HepG2 (cell line): ENCODE measurements around the gene AFDN. TPM values are rescaled to one million over a fixed set of nuclear protein-coding genes. Genes with fewer than 3 reads are reported as not detected.

Experiments used
- DPF2 ChIP-seq: sonication (generic); formaldehyde crosslinking; IDR thresholded peaks from 2 replicates; pipeline ENCODE4 v1.4.0; 2020; ENCODE audit warnings: mild to moderate bottlenecking, low read depth, missing genetic modification reagents, borderline replicate concordance
- FOXM1 ChIP-seq: sonication (generic); formaldehyde crosslinking; IDR thresholded peaks from 2 replicates; pipeline ENCODE4 v1.5.0; 2020; ENCODE audit warnings: missing genetic modification reagents
- ISL2 ChIP-seq: sonication (generic); formaldehyde crosslinking; IDR thresholded peaks from 2 replicates; pipeline ENCODE4 v1.5.0; 2020; ENCODE audit warnings: missing genetic modification reagents
- KMT2B ChIP-seq: IDR thresholded peaks from 2 replicates; pipeline ENCODE4 v1.6.1; 2016; ENCODE audit warnings: missing genetic modification reagents, missing compliant biosample characterization
- SAFB2 ChIP-seq: sonication (generic); formaldehyde crosslinking; IDR thresholded peaks from 2 replicates; pipeline ENCODE4 v1.5.1; 2020; ENCODE audit warnings: missing genetic modification reagents, low read depth, mild to moderate bottlenecking, borderline replicate concordance
- TEAD2 ChIP-seq: sonication (generic); formaldehyde crosslinking; IDR thresholded peaks from 2 replicates; pipeline ENCODE4 v1.9.0; 2021; ENCODE audit warnings: missing genetic modification reagents
- ZKSCAN1 ChIP-seq: fragments of 150-350 bp; IDR thresholded peaks from 2 replicates; pipeline ENCODE4 v1.6.1; 2014; ENCODE audit warnings: low read length
- ZNF205 ChIP-seq: IDR thresholded peaks from 2 replicates; pipeline ENCODE4 v1.6.1; 2018; ENCODE audit warnings: missing biosample characterization, missing genetic modification reagents
- ZNF431 ChIP-seq: sonication (generic); formaldehyde crosslinking; IDR thresholded peaks from 2 replicates; pipeline ENCODE4 v1.9.0; 2022; ENCODE audit warnings: missing genetic modification reagents, low read depth, mild to moderate bottlenecking, borderline replicate concordance
- ZNF558 ChIP-seq: sonication (generic); formaldehyde crosslinking; IDR thresholded peaks from 2 replicates; pipeline ENCODE4 v1.9.0; 2022; ENCODE audit warnings: mild to moderate bottlenecking, missing genetic modification reagents, borderline replicate concordance
- ZNF709 ChIP-seq: sonication (generic); formaldehyde crosslinking; IDR thresholded peaks from 2 replicates; pipeline ENCODE4 v1.5.0; 2020; ENCODE audit warnings: mild to moderate bottlenecking, missing genetic modification reagents
- ZNF788 ChIP-seq: sonication (generic); formaldehyde crosslinking; IDR thresholded peaks from 2 replicates; pipeline ENCODE4 v1.5.0; 2020; ENCODE audit warnings: mild to moderate bottlenecking, missing genetic modification reagents, borderline replicate concordance
- polyA plus RNA-seq, 8 experiments: library from polyadenylated mRNA; depleted of rRNA in 3 of 8; stranded (reverse) in 7 of 8; unstranded in 1 of 8; fragments of >200 nt; fragmentation: Illumina TruSeq in 4 of 8; extraction: Trizol in 4 of 8; gene quantifications; 2 replicates each; pipeline versions ENCODE4 v1.2.1 to v1.2.3, GENCODE V29; 2011 to 2016; ENCODE audit warnings: low read depth in 4 of 8, missing spikeins in 1 of 8, mixed read lengths in 1 of 8; ENCODE audit not compliant: insufficient read depth in 1 of 8
- total RNA-seq, 5 experiments: library from RNA; depleted of rRNA; stranded (reverse); fragments of >200 nt; fragmentation: Illumina TruSeq; extraction: Trizol; gene quantifications; 2 replicates each; pipeline ENCODE4 v1.2.3, GENCODE V29; 2016; ENCODE audit warnings: low read depth in 1 of 5
- TF ChIP-seq, protein P1 (sequence below): sonication (generic); formaldehyde crosslinking; IDR thresholded peaks from 2 replicates; pipeline ENCODE4 v1.4.0; 2020; ENCODE audit warnings: missing genetic modification reagents
- TF ChIP-seq, protein P2 (sequence below): IDR thresholded peaks from 2 replicates; pipeline ENCODE4 v1.6.1; 2018; ENCODE audit warnings: missing genetic modification reagents, mild to moderate bottlenecking, missing compliant biosample characterization
- TF ChIP-seq, protein P3 (sequence below): sonication (generic); formaldehyde crosslinking; IDR thresholded peaks from 2 replicates; pipeline ENCODE4 v1.5.0; 2020; ENCODE audit warnings: missing genetic modification reagents
- TF ChIP-seq, protein P4 (sequence below): sonication (generic); formaldehyde crosslinking; conservative IDR thresholded peaks from 2 replicates; pipeline ENCODE4 v1.4.0; 2020; ENCODE audit warnings: mild to moderate bottlenecking, missing genetic modification reagents, moderate library complexity
- TF ChIP-seq, protein P5 (sequence below): sonication (generic); formaldehyde crosslinking; IDR thresholded peaks from 2 replicates; pipeline ENCODE4 v1.5.1; 2020; ENCODE audit warnings: missing genetic modification reagents, mild to moderate bottlenecking, borderline replicate concordance

The AFDN gene
- total and polyA plus RNA-seq, 2 of the 13 experiments (the other 11 are each of a cell fraction or from before 2014, with no cell fraction given): 136 to 151 TPM

DNA sequence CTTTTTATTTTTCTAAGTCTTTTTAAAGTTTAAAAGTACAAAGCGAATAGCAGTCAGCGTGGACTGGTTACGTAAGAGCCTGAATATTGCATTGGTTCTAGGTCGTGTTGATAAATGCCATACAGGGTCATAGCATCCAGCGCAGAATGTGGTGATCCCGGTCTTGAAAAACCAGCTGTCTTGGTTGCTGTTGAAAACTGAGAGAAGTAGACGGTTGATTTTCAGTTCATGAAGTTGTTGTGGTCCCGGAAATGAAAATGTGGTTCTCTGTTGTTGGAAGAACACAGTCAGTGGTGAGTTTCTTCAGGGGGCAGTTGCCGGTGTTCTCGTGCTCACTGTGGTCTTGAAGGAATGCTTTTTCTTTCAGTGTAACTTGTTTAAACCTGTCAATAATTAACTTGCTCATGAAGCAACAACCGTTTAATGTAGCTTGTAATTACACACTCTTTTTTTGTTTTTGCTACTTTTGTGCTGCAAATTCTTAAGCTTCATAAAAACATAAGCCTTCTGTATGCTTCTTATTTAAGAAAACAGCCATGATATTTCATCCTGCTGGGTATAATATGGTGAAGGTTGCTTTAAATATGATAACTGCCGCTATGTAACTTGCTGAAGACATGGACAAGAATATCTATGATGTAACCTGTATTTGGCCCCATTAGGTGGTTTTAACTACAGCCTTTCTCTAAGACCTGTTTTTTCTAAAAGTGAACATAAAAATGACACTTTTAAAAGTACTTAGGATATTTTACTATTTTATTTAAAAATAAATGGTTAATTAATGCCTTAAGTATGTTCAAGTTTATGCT lies 106.0 kb downstream of the AFDN start (continued):
- TF ChIP-seq, protein P1, sequence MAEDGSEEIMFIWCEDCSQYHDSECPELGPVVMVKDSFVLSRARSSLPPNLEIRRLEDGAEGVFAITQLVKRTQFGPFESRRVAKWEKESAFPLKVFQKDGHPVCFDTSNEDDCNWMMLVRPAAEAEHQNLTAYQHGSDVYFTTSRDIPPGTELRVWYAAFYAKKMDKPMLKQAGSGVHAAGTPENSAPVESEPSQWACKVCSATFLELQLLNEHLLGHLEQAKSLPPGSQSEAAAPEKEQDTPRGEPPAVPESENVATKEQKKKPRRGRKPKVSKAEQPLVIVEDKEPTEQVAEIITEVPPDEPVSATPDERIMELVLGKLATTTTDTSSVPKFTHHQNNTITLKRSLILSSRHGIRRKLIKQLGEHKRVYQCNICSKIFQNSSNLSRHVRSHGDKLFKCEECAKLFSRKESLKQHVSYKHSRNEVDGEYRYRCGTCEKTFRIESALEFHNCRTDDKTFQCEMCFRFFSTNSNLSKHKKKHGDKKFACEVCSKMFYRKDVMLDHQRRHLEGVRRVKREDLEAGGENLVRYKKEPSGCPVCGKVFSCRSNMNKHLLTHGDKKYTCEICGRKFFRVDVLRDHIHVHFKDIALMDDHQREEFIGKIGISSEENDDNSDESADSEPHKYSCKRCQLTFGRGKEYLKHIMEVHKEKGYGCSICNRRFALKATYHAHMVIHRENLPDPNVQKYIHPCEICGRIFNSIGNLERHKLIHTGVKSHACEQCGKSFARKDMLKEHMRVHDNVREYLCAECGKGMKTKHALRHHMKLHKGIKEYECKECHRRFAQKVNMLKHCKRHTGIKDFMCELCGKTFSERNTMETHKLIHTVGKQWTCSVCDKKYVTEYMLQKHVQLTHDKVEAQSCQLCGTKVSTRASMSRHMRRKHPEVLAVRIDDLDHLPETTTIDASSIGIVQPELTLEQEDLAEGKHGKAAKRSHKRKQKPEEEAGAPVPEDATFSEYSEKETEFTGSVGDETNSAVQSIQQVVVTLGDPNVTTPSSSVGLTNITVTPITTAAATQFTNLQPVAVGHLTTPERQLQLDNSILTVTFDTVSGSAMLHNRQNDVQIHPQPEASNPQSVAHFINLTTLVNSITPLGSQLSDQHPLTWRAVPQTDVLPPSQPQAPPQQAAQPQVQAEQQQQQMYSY (CRISPR knock-in tag): no peak
- TF ChIP-seq ZNF709 (CRISPR knock-in tag) (no peak), ZKSCAN1 (no peak), ISL2 (peak; percentile 70), FOXM1 (CRISPR knock-in tag) (no peak), KMT2B (CRISPR knock-in tag) (peak; percentile 58; the same call in 1 of the 2 replicates), ZNF431 (CRISPR knock-in tag) (no peak), ZNF205 (CRISPR knock-in tag) (peak; percentile 54; the same call in 1 of the 2 replicates), ZNF558 (no peak), TEAD2 (CRISPR knock-in tag) (no peak), SAFB2 (CRISPR knock-in tag) (no peak), ZNF788 (no peak), DPF2 (CRISPR knock-in tag) (peak; percentile 85)
- TF ChIP-seq, protein P2, sequence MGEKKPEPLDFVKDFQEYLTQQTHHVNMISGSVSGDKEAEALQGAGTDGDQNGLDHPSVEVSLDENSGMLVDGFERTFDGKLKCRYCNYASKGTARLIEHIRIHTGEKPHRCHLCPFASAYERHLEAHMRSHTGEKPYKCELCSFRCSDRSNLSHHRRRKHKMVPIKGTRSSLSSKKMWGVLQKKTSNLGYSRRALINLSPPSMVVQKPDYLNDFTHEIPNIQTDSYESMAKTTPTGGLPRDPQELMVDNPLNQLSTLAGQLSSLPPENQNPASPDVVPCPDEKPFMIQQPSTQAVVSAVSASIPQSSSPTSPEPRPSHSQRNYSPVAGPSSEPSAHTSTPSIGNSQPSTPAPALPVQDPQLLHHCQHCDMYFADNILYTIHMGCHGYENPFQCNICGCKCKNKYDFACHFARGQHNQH (CRISPR knock-in tag): peak; percentile 98
- TF ChIP-seq, protein P3, sequence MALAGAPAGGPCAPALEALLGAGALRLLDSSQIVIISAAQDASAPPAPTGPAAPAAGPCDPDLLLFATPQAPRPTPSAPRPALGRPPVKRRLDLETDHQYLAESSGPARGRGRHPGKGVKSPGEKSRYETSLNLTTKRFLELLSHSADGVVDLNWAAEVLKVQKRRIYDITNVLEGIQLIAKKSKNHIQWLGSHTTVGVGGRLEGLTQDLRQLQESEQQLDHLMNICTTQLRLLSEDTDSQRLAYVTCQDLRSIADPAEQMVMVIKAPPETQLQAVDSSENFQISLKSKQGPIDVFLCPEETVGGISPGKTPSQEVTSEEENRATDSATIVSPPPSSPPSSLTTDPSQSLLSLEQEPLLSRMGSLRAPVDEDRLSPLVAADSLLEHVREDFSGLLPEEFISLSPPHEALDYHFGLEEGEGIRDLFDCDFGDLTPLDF (CRISPR knock-in tag): no peak
- TF ChIP-seq, protein P4, sequence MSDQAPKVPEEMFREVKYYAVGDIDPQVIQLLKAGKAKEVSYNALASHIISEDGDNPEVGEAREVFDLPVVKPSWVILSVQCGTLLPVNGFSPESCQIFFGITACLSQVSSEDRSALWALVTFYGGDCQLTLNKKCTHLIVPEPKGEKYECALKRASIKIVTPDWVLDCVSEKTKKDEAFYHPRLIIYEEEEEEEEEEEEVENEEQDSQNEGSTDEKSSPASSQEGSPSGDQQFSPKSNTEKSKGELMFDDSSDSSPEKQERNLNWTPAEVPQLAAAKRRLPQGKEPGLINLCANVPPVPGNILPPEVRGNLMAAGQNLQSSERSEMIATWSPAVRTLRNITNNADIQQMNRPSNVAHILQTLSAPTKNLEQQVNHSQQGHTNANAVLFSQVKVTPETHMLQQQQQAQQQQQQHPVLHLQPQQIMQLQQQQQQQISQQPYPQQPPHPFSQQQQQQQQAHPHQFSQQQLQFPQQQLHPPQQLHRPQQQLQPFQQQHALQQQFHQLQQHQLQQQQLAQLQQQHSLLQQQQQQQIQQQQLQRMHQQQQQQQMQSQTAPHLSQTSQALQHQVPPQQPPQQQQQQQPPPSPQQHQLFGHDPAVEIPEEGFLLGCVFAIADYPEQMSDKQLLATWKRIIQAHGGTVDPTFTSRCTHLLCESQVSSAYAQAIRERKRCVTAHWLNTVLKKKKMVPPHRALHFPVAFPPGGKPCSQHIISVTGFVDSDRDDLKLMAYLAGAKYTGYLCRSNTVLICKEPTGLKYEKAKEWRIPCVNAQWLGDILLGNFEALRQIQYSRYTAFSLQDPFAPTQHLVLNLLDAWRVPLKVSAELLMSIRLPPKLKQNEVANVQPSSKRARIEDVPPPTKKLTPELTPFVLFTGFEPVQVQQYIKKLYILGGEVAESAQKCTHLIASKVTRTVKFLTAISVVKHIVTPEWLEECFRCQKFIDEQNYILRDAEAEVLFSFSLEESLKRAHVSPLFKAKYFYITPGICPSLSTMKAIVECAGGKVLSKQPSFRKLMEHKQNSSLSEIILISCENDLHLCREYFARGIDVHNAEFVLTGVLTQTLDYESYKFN (CRISPR knock-in tag): peak; percentile 87
- TF ChIP-seq, protein P5, sequence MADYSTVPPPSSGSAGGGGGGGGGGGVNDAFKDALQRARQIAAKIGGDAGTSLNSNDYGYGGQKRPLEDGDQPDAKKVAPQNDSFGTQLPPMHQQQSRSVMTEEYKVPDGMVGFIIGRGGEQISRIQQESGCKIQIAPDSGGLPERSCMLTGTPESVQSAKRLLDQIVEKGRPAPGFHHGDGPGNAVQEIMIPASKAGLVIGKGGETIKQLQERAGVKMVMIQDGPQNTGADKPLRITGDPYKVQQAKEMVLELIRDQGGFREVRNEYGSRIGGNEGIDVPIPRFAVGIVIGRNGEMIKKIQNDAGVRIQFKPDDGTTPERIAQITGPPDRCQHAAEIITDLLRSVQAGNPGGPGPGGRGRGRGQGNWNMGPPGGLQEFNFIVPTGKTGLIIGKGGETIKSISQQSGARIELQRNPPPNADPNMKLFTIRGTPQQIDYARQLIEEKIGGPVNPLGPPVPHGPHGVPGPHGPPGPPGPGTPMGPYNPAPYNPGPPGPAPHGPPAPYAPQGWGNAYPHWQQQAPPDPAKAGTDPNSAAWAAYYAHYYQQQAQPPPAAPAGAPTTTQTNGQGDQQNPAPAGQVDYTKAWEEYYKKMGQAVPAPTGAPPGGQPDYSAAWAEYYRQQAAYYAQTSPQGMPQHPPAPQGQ (CRISPR knock-in tag): no peak
